Renal cortical epithelial cell (primary cell): Measurements from ENCODE around the gene MAP3K6. TPM values are rescaled to one million over a fixed set of nuclear protein-coding genes. Genes with fewer than 3 reads are reported as not detected.
A peak's percentile ranks its signal among the peaks of the same experiment; 100 is the strongest.

Source experiments
- DNase-seq: peaks from one replicate; pipeline ENCODE4 v3.0.0-alpha.2; 2011; ENCODE audit warnings: low read depth
- total RNA-seq: library from RNA; depleted of rRNA; stranded (reverse); fragments of >200 nt; gene quantifications from 2 replicates; pipeline ENCODE4 v1.2.3, GENCODE V29; 2014

Gene MAP3K6
- total RNA-seq, 1 donor from 2014 or later, result 15.8 TPM

GRCh38 chr1:27357281-27358037 lies 9.3 kb downstream of the MAP3K6 start:
- no peak for DNase-seq

- DNase-seq, result no peak
Observed at GRCh38 chr1:27356619-27357280, 10.0 kb downstream of the MAP3K6 start.

GRCh38 chr1:27356277-27356618 lies 10.5 kb downstream of the MAP3K6 start:
- DNase-seq, result no peak

- no peak for DNase-seq
Observed at GRCh38 chr1:27355683-27356082, 11.1 kb downstream of the MAP3K6 start.

- no peak for DNase-seq
Observed at GRCh38 chr1:27353629-27354028, 13.1 kb downstream of the MAP3K6 start.

- no peak for DNase-seq
Observed at GRCh38 chr1:27353166-27353565, 13.6 kb downstream of the MAP3K6 start.

- DNase-seq, result peak; percentile 32
Observed at GRCh38 chr1:27351541-27352107, 15.1 kb downstream of the MAP3K6 start.

- no peak for DNase-seq
Observed at GRCh38 chr1:27350663-27351540, 15.9 kb downstream of the MAP3K6 start.

- no peak for DNase-seq
Observed at GRCh38 chr1:27349784-27350662, 16.7 kb downstream of the MAP3K6 start.

GRCh38 chr1:27348861-27349783 lies 17.6 kb downstream of the MAP3K6 start:
- DNase-seq, result no peak

- no peak for DNase-seq
Observed at GRCh38 chr1:27346991-27347624, 19.7 kb downstream of the MAP3K6 start.

GRCh38 chr1:27346357-27346756 lies 20.4 kb downstream of the MAP3K6 start:
- no peak for DNase-seq

GRCh38 chr1:27345272-27345671 lies 21.5 kb downstream of the MAP3K6 start:
- no peak for DNase-seq

GRCh38 chr1:27343639-27344025 lies 23.1 kb downstream of the MAP3K6 start:
- DNase-seq, result no peak

GRCh38 chr1:27342778-27343638 lies 23.8 kb downstream of the MAP3K6 start:
- DNase-seq, result no peak

- no peak for DNase-seq
Observed at GRCh38 chr1:27342391-27342777, 24.4 kb downstream of the MAP3K6 start.

GRCh38 chr1:27341525-27342252 lies 25.1 kb downstream of the MAP3K6 start, which contains the start of gene SYTL1:
TSS of gene SYTL1 (plus strand) at chr1:27342022. CDS start at chr1:27345335, 3,313 bp downstream.
- DNase-seq, result peak; percentile 56

GRCh38 chr1:27339213-27339612 lies 27.5 kb downstream of the MAP3K6 start:
- DNase-seq, result no peak
